HepG2 (cell line): ENCODE results near the gene NDUFB10. TPM values are rescaled to one million over a fixed set of nuclear protein-coding genes. Genes with fewer than 3 reads are reported as not detected.

Experiments
- BRD4 ChIP-seq: sonication (generic); formaldehyde crosslinking; IDR thresholded peaks from 2 replicates; pipeline ENCODE4 v1.4.0; 2020; ENCODE audit warnings: missing genetic modification reagents
- FOXJ3 ChIP-seq: sonication (generic); formaldehyde crosslinking; IDR thresholded peaks from 2 replicates; pipeline ENCODE4 v1.4.0; 2020; ENCODE audit warnings: missing genetic modification reagents, mild to moderate bottlenecking, borderline replicate concordance
- HDAC2 ChIP-seq: sonication (generic); formaldehyde crosslinking; IDR thresholded peaks from 2 replicates; pipeline ENCODE4 v1.4.0; 2020; ENCODE audit warnings: missing genetic modification reagents
- KDM1A ChIP-seq: IDR thresholded peaks from 2 replicates; pipeline ENCODE4 v1.6.1; 2016; ENCODE audit warnings: missing compliant biosample characterization
- POLR2AphosphoS5 ChIP-seq: IDR thresholded peaks from 2 replicates; pipeline ENCODE4 v1.6.1; 2012; ENCODE audit warnings: low read depth, low read length
- RBFOX2 ChIP-seq: fragments of 200-400 bp; formaldehyde crosslinking; IDR thresholded peaks from 2 replicates; pipeline ENCODE4 v1.6.1; 2017; ENCODE audit warnings: low read depth, mild to moderate bottlenecking, low read length
- RFX1 ChIP-seq: fragments of 450-650 bp; IDR thresholded peaks from 2 replicates; pipeline ENCODE4 v1.6.1; 2017
- SOX6 ChIP-seq, 2 experiments: fragments of 450-650 bp in 1 of 2; sonication (generic) in 1 of 2; formaldehyde crosslinking in 1 of 2; IDR thresholded peaks; 2 replicates each; pipeline versions ENCODE4 v1.4.0 to v1.6.1; 2017 to 2020; ENCODE audit warnings: antibody characterized with exemption in 1 of 2, mild to moderate bottlenecking in 1 of 2, missing genetic modification reagents in 1 of 2
- TAF1 ChIP-seq: sonication (generic); formaldehyde crosslinking; IDR thresholded peaks from 2 replicates; pipeline ENCODE4 v1.4.0; 2020; ENCODE audit warnings: missing genetic modification reagents
- TAF15 ChIP-seq: fragments of 200-400 bp; formaldehyde crosslinking; IDR thresholded peaks from one replicate; pipeline ENCODE4 v1.6.1; 2018; ENCODE audit warnings: mild to moderate bottlenecking, low read depth, low read length; ENCODE audit not compliant: poor library complexity, severe bottlenecking
- TOPORS ChIP-seq: sonication (generic); formaldehyde crosslinking; IDR thresholded peaks from 2 replicates; pipeline ENCODE4 v1.8.0; 2023; ENCODE audit warnings: mild to moderate bottlenecking, missing genetic modification reagents
- WIZ ChIP-seq: sonication (generic); formaldehyde crosslinking; IDR thresholded peaks from 2 replicates; pipeline ENCODE4 v1.5.1; 2020; ENCODE audit warnings: mild to moderate bottlenecking, missing genetic modification reagents
- XBP1 ChIP-seq: sonication (generic); formaldehyde crosslinking; IDR thresholded peaks from 2 replicates; pipeline ENCODE4 v1.5.0; 2020; ENCODE audit warnings: missing genetic modification reagents
- ZBTB20 ChIP-seq: sonication (generic); formaldehyde crosslinking; IDR thresholded peaks from 2 replicates; pipeline ENCODE4 v1.8.1; 2023; ENCODE audit warnings: missing genetic modification reagents, low read depth, mild to moderate bottlenecking, borderline replicate concordance
- ZEB1 ChIP-seq: IDR thresholded peaks from 2 replicates; pipeline ENCODE4 v1.6.1; 2012; ENCODE audit warnings: mild to moderate bottlenecking, low read depth, inconsistent platforms; ENCODE audit not compliant: insufficient replicate concordance
- ZFP36 ChIP-seq: fragments of 150-350 bp; IDR thresholded peaks from 2 replicates; pipeline ENCODE4 v1.6.1; 2018; ENCODE audit warnings: borderline replicate concordance, low read length, low read depth; ENCODE audit not compliant: partially characterized antibody
- ZKSCAN8 ChIP-seq: IDR thresholded peaks from 2 replicates; pipeline ENCODE4 v1.6.1; 2016; ENCODE audit warnings: borderline replicate concordance, missing genetic modification reagents, missing compliant biosample characterization
- ZMYM2 ChIP-seq: sonication (generic); formaldehyde crosslinking; IDR thresholded peaks from 2 replicates; pipeline ENCODE4 v1.8.0; 2022; ENCODE audit warnings: mild to moderate bottlenecking, missing genetic modification reagents
- ZNF143 ChIP-seq: sonication (generic); formaldehyde crosslinking; IDR thresholded peaks from 2 replicates; pipeline ENCODE4 v1.4.0; 2020; ENCODE audit warnings: missing genetic modification reagents
- ZNF33A ChIP-seq: sonication (generic); formaldehyde crosslinking; IDR thresholded peaks from 2 replicates; pipeline ENCODE4 v1.5.1; 2020; ENCODE audit warnings: missing genetic modification reagents, mild to moderate bottlenecking, moderate library complexity, borderline replicate concordance
- ZNF350 ChIP-seq: sonication (generic); formaldehyde crosslinking; IDR thresholded peaks from 2 replicates; pipeline ENCODE4 v1.4.0; 2020; ENCODE audit warnings: mild to moderate bottlenecking, low read depth, missing genetic modification reagents, borderline replicate concordance
- ZNF562 ChIP-seq: sonication (generic); formaldehyde crosslinking; IDR thresholded peaks from 2 replicates; pipeline ENCODE4 v1.8.0; 2022; ENCODE audit warnings: missing genetic modification reagents, borderline replicate concordance
- ZNF605 ChIP-seq: sonication (generic); formaldehyde crosslinking; IDR thresholded peaks from 2 replicates; pipeline ENCODE4 v1.8.0; 2022; ENCODE audit warnings: mild to moderate bottlenecking, missing genetic modification reagents
- ZNF781 ChIP-seq: sonication (generic); formaldehyde crosslinking; IDR thresholded peaks from 2 replicates; pipeline ENCODE4 v1.5.1; 2020; ENCODE audit warnings: borderline replicate concordance, mild to moderate bottlenecking, missing genetic modification reagents; ENCODE audit errors: not compliant biosample characterization
- polyA plus RNA-seq, 8 experiments: library from polyadenylated mRNA; depleted of rRNA in 3 of 8; stranded (reverse) in 7 of 8; unstranded in 1 of 8; fragments of >200 nt; fragmentation: Illumina TruSeq in 4 of 8; extraction: Trizol in 4 of 8; gene quantifications; 2 replicates each; pipeline versions ENCODE4 v1.2.1 to v1.2.3, GENCODE V29; 2011 to 2016; ENCODE audit warnings: low read depth in 4 of 8, missing spikeins in 1 of 8, mixed read lengths in 1 of 8; ENCODE audit not compliant: insufficient read depth in 1 of 8
- total RNA-seq, 5 experiments: library from RNA; depleted of rRNA; stranded (reverse); fragments of >200 nt; fragmentation: Illumina TruSeq; extraction: Trizol; gene quantifications; 2 replicates each; pipeline ENCODE4 v1.2.3, GENCODE V29; 2016; ENCODE audit warnings: low read depth in 1 of 5
- TF ChIP-seq, protein P1 (sequence below): sonication (generic); formaldehyde crosslinking; IDR thresholded peaks from 2 replicates; pipeline ENCODE4 v1.4.0; 2020; ENCODE audit warnings: missing genetic modification reagents
- TF ChIP-seq, protein P2 (sequence below): sonication (generic); formaldehyde crosslinking; conservative IDR thresholded peaks from 2 replicates; pipeline ENCODE4 v1.4.0; 2020; ENCODE audit warnings: missing genetic modification reagents
- TF ChIP-seq, protein P3 (sequence below): sonication (generic); formaldehyde crosslinking; IDR thresholded peaks from 2 replicates; pipeline ENCODE4 v1.4.0; 2020; ENCODE audit warnings: missing genetic modification reagents; ENCODE audit errors: not compliant biosample characterization
- TF ChIP-seq, protein P4 (sequence below): sonication (generic); formaldehyde crosslinking; IDR thresholded peaks from 2 replicates; pipeline ENCODE4 v1.4.0; 2020; ENCODE audit warnings: missing genetic modification reagents

Gene NDUFB10
- total and polyA plus RNA-seq, 2 of the 13 experiments (the other 11 are each of a cell fraction or from before 2014, with no cell fraction given) = 68.6 to 157 TPM

DNA sequence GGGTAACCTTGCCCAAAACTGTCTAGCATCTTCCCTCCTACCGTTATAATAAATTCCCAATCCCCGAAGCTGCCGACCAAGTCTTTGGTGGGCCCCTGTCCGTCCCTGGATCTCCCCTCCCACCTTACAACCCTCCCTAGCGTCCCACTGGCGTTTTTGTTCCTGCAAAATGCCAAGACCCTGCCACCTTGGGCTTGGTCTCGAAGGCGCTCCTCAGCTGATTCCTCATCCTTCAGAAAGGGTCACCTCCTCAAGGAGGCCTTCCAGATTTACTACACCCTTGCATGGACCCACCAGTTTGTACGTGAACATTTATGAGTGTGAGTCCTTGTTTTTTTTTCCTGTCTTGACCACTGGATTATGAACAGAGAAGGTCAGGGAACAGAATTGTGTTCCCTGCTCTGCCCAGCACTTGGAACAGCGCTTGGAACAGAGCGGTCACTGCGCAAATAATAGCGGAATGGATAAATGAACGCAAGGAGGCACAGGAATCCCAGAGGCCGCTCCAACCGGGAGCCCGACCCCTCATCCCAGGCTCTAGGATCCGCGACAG is 23.7 kb downstream of the NDUFB10 start (continued):
- TF ChIP-seq XBP1 (CRISPR knock-in tag) (no peak), RFX1 (no peak), SOX6 (IDR thresholded peaks at IDR 0.05) (no peak), SOX6 (CRISPR knock-in tag; IDR thresholded peaks at IDR 0.05) (no peak), ZNF33A (CRISPR knock-in tag) (0 out of 2 replicates have a peak, but pooled peaks have one; percentile 54), ZBTB20 (no peak), ZNF143 (CRISPR knock-in tag) (no peak), RBFOX2 (no peak), BRD4 (CRISPR knock-in tag) (no peak), TAF1 (no peak), ZNF781 (no peak), TOPORS (no peak), ZKSCAN8 (CRISPR knock-in tag) (no peak), WIZ (no peak), ZNF605 (CRISPR knock-in tag) (peak; percentile 78), POLR2AphosphoS5 (no peak), FOXJ3 (CRISPR knock-in tag) (no peak), ZFP36 (no peak), ZNF562 (CRISPR knock-in tag) (no peak), TAF15 (no peak), ZMYM2 (CRISPR knock-in tag) (0 out of 2 replicates have a peak, but pooled peaks have one; percentile 66), ZEB1 (no peak), ZNF350 (no peak), KDM1A (CRISPR knock-in tag) (no peak), HDAC2 (no peak)
- TF ChIP-seq, protein P1, sequence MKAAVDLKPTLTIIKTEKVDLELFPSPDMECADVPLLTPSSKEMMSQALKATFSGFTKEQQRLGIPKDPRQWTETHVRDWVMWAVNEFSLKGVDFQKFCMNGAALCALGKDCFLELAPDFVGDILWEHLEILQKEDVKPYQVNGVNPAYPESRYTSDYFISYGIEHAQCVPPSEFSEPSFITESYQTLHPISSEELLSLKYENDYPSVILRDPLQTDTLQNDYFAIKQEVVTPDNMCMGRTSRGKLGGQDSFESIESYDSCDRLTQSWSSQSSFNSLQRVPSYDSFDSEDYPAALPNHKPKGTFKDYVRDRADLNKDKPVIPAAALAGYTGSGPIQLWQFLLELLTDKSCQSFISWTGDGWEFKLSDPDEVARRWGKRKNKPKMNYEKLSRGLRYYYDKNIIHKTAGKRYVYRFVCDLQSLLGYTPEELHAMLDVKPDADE (CRISPR knock-in tag) = no peak
- TF ChIP-seq, protein P2, sequence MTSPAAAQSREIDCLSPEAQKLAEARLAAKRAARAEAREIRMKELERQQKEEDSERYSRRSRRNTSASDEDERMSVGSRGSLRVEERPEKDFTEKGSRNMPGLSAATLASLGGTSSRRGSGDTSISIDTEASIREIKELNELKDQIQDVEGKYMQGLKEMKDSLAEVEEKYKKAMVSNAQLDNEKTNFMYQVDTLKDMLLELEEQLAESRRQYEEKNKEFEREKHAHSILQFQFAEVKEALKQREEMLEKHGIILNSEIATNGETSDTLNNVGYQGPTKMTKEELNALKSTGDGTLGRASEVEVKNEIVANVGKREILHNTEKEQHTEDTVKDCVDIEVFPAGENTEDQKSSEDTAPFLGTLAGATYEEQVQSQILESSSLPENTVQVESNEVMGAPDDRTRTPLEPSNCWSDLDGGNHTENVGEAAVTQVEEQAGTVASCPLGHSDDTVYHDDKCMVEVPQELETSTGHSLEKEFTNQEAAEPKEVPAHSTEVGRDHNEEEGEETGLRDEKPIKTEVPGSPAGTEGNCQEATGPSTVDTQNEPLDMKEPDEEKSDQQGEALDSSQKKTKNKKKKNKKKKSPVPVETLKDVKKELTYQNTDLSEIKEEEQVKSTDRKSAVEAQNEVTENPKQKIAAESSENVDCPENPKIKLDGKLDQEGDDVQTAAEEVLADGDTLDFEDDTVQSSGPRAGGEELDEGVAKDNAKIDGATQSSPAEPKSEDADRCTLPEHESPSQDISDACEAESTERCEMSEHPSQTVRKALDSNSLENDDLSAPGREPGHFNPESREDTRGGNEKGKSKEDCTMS (CRISPR knock-in tag) = no peak
- TF ChIP-seq, protein P3, sequence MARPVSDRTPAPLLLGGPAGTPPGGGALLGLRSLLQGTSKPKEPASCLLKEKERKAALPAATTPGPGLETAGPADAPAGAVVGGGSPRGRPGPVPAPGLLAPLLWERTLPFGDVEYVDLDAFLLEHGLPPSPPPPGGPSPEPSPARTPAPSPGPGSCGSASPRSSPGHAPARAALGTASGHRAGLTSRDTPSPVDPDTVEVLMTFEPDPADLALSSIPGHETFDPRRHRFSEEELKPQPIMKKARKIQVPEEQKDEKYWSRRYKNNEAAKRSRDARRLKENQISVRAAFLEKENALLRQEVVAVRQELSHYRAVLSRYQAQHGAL (CRISPR knock-in tag) = no peak
- TF ChIP-seq, protein P4, sequence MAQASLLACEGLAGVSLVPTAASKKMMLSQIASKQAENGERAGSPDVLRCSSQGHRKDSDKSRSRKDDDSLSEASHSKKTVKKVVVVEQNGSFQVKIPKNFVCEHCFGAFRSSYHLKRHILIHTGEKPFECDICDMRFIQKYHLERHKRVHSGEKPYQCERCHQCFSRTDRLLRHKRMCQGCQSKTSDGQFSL (CRISPR knock-in tag) = no peak
